Activated B cell treated with CpG ODN at 0.5 μM for 24 hours (primary cell): ENCODE measurements around the gene HCFC1. TPM values are rescaled to one million over a fixed set of nuclear protein-coding genes. Genes with fewer than 3 reads are reported as not detected.
A peak's percentile ranks its signal among the peaks of the same experiment; 100 is the strongest.

Source experiments
- ATAC-seq: fragments of 200-7000 bp; cut with Tn5 transposase; one replicate; pipeline ENCODE4 v1.10.0; 2021; ENCODE audit warnings: low read depth, mild to moderate bottlenecking, moderate library complexity
- CTCF ChIA-PET: fragments of 350-600 bp; sonication (Branson Sonifier 250); formaldehyde crosslinking; loops from one replicate; lab custom pipeline; 2021; ENCODE audit warnings: antibody characterized with exemption; lab: Charles Lee
- POLR2A ChIA-PET: fragments of 350-600 bp; sonication (Branson Sonifier 250); formaldehyde crosslinking; loops from one replicate; lab custom pipeline; 2021; ENCODE audit warnings: antibody characterized with exemption; lab: Charles Lee
- DNase-seq: peaks from one replicate; pipeline ENCODE4 v3.0.0; 2022
- H3K27ac Mint-ChIP-seq: one replicate; pipeline ENCODE4 v1.8.0; 2020; ENCODE audit warnings: mixed read lengths
- H3K27me3 Mint-ChIP-seq: one replicate; pipeline ENCODE4 v1.8.0; 2021; ENCODE audit warnings: mixed read lengths
- H3K36me3 Mint-ChIP-seq: one replicate; pipeline ENCODE4 v1.8.0; 2021; ENCODE audit warnings: low read depth, mixed read lengths
- H3K4me1 Mint-ChIP-seq: one replicate; pipeline ENCODE4 v1.8.0; 2021; ENCODE audit warnings: mixed read lengths
- H3K4me3 Mint-ChIP-seq: one replicate; pipeline ENCODE4 v1.8.0; 2020; ENCODE audit warnings: mild to moderate bottlenecking, mixed read lengths
- H3K9me3 Mint-ChIP-seq: one replicate; pipeline ENCODE4 v1.8.0; 2020; ENCODE audit warnings: mixed read lengths
- CTCF ChIP-seq: fragments of 200-600 bp; IDR thresholded peaks from one replicate; pipeline ENCODE4 v1.8.0; 2022; ENCODE audit warnings: antibody characterized with exemption, mild to moderate bottlenecking
- intact Hi-C: fragments of 100-400 bp; cut with micrococcal nuclease; formaldehyde crosslinking; loops from one replicate; pipeline ENCODE4 v1.15.1; 2024
- total RNA-seq: library from RNA; stranded (reverse); gene quantifications from 2 replicates; pipeline ENCODE4 v1.2.3, GENCODE V29; 2022

Gene HCFC1
- total RNA-seq, 1 donor from 2014 or later: 79.4 TPM

GRCh38 chrX:153903991-153904957, 67.3 kb downstream of the HCFC1 start, which contains the start of gene AVPR2:
Gene AVPR2 (plus strand): TSS chrX:153904673. CDS start chrX:153905146, 473 bp downstream.
- Mint-ChIP-seq H3K9me3 (no peaks in the 10 kb centered on the region), H3K36me3 (peaks cover 8% of the 10 kb centered on the region), H3K4me1 (peaks cover 44% of the 10 kb centered on the region), H3K27ac (peak within 1 kb of the TSS; percentile 77), H3K4me3 (peak within 1 kb of the TSS; percentile 45), H3K27me3 (no peaks in the 10 kb centered on the region)
- intact Hi-C loops: no loop called here
- no peak for ATAC-seq
- CTCF ChIA-PET: no interaction called here
- no peak for DNase-seq
- POLR2A ChIA-PET: interaction anchor here (0.7 to 5.2 kb wide), 5 partner anchors 17 to 110 kb away, joined by 3 to 25 read pairs (median 3); partner anchors contain the start of genes ARHGAP4, IDH3G, RENBP and SSR4
- TF ChIP-seq CTCF: no peak

GRCh38 chrX:153903238-153903980, 68.2 kb downstream of the HCFC1 start:
- Mint-ChIP-seq H3K4me1 (peaks cover 44% of the 10 kb centered on the region), H3K9me3 (no peaks in the 10 kb centered on the region), H3K36me3 (peaks cover 5% of the 10 kb centered on the region), H3K27me3 (no peaks in the 10 kb centered on the region), H3K4me3 (peak overlapping the region; percentile 45), H3K27ac (peak overlapping the region; percentile 77)
- no peak for TF ChIP-seq CTCF
- ChIA-PET POLR2A (interaction anchor here (0.6 to 5.2 kb wide), 5 partner anchors 16 to 480 kb away, joined by 3 to 25 read pairs (median 4); partner anchors contain the start of genes ARHGAP4, IDH3G and SSR4), CTCF (no interaction called here)
- no peak for ATAC-seq
- intact Hi-C loops: no loop called here
- no peak for DNase-seq

- no peaks in the 10 kb centered on the region for H3K27me3 Mint-ChIP-seq
- H3K27ac Mint-ChIP-seq: no peak overlapping the region
Observed at GRCh38 chrX:153902385-153902784, 69.2 kb downstream of the HCFC1 start.

DNA sequence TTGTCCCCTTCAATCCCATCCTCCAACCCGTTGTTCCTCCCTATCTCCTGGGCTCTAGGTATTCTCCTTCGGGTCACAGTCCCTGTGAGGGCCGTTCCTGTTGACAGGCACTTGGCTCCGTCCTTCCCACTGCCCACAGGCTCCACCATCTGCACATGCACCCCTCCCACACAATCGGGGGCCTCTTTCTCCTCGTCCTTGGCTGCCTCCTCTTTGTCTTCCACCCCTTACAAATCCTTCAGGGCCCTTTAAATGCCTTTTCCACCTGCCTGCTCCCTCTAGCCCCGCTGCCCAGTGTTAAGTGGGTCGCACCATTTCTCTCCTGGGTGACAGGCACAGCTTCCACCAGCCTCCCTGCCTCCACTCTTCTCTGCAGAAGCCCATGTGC, 69.9 kb downstream of the HCFC1 start:
- peaks cover 44% of the 10 kb centered on the region for H3K4me1 Mint-ChIP-seq
- DNase-seq (no peak), ATAC-seq (no peak)
- intact Hi-C loops: loop anchor here (1.0 to 2.0 kb wide), 4 partner anchors 13 to 107 kb away; partner anchors contain the start of genes IDH3G and SSR4
- no peaks in the 10 kb centered on the region for H3K9me3 Mint-ChIP-seq
- TF ChIP-seq CTCF: no peak
- H3K27ac Mint-ChIP-seq: peak overlapping the region; percentile 50
- no peaks in the 10 kb centered on the region for H3K27me3 Mint-ChIP-seq
- H3K36me3 Mint-ChIP-seq: no peaks in the 10 kb centered on the region
- ChIA-PET POLR2A (interaction anchor here (1.8 to 1.9 kb wide), 2 partner anchors 21 to 23 kb away, joined by 11 to 12 read pairs; no protein-coding TSS in a partner anchor), CTCF (no interaction called here)
- H3K4me3 Mint-ChIP-seq: peak overlapping the region; percentile 46

More at GRCh38 chrX:153902385-153902784, 69.2 kb downstream of the HCFC1 start:
- intact Hi-C loops: no loop called here
- ChIA-PET CTCF (no interaction called here), POLR2A (interaction anchor here (1.6 to 5.2 kb wide), 2 partner anchors 23 to 108 kb away, joined by 8 to 25 read pairs; partner anchors contain the start of genes ARHGAP4, IDH3G and SSR4)
- ATAC-seq (no peak), DNase-seq (no peak)
- no peak overlapping the region for H3K4me3 Mint-ChIP-seq
- peaks cover 44% of the 10 kb centered on the region for H3K4me1 Mint-ChIP-seq
- H3K9me3 Mint-ChIP-seq: no peaks in the 10 kb centered on the region
- peaks cover under 1% of the 10 kb centered on the region for H3K36me3 Mint-ChIP-seq
- no peak for TF ChIP-seq CTCF
